KOPT-K1 (cell line): Measurements from ENCODE around the gene LRBA.
"Not testable (repeated sequence)": the region's sequence is repeated elsewhere in the genome, so short reads cannot be mapped to it uniquely, and the experiment has no call there.

Source experiments
- H3K27ac ChIP-seq: fragments of 200-600 bp; sonication (generic); 2 replicates; pipeline ENCODE4 v1.5.1; 2016; ENCODE audit warnings: antibody characterized with exemption, mild to moderate bottlenecking, low read depth, low read length; ENCODE audit not compliant: poor library complexity, severe bottlenecking
- H3K36me3 ChIP-seq: fragments of 200-600 bp; sonication (generic); 2 replicates; pipeline ENCODE4 v1.5.1; 2017; ENCODE audit warnings: antibody characterized with exemption, mild to moderate bottlenecking, low read length, moderate library complexity; ENCODE audit not compliant: insufficient read depth
- H3K9me3 ChIP-seq: fragments of 200-600 bp; sonication (generic); 2 replicates; pipeline ENCODE4 v1.5.1; 2017; ENCODE audit warnings: antibody characterized with exemption, low read length, mild to moderate bottlenecking; ENCODE audit not compliant: insufficient read depth, poor library complexity, severe bottlenecking

The LRBA gene

DNA sequence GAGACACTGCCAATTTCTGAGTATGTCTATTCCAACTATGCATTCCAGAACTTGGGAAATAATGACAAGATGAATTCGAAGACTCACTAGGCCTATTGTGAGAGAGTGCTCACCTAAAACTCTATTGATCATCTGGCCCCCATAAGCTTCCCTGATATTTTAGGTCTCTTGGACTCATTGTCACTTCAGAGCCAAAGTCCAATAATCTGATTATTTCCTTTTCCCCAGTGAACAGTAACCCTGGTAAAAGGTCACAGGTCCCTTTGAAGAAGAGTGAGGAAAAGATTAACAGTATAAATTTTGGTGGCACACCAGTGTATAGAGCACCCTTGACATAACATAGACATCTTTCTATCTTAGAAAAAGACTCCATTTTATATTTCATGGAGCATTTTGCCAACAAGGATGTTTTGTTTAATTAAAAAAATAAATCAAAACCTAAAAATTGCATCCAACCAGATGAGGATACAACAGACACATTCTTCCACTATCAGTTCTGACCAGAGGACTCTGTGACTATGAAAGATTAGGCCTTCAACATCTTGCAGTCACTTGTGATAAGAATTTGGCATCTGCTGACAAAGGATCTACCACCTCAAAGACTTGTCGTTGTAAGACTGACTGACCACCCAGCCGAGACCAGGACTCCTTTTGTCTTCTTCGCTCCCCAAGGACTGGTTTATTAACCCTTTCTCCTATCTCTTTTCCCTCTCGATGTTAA, 241.2 kb downstream of the LRBA start:
- H3K27ac ChIP-seq, result no peak overlapping the region
- H3K9me3 ChIP-seq, result no peaks in the 10 kb centered on the region
- H3K36me3 ChIP-seq, result no peaks in the 10 kb centered on the region

DNA sequence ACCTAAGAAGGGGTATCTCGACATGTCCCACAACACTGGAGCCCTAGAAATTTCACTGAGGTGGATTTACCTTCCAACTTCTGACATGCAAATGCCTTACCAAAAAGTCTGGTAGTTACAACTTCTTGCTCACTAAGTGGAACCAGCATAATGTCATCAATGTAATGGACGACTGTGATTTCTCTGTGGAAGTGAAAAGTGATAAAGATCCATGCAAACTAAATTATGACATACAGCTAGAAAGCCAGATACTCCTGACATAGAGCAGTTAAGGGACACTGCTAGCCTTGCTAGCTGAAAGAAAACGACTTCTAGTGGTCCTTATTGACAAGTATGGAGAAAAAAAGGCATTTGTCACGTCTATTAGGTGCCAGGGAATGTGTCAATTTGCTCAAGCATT, 242.1 kb downstream of the LRBA start:
- Histone ChIP-seq H3K27ac (no peak overlapping the region), H3K9me3 (no peaks in the 10 kb centered on the region)

DNA sequence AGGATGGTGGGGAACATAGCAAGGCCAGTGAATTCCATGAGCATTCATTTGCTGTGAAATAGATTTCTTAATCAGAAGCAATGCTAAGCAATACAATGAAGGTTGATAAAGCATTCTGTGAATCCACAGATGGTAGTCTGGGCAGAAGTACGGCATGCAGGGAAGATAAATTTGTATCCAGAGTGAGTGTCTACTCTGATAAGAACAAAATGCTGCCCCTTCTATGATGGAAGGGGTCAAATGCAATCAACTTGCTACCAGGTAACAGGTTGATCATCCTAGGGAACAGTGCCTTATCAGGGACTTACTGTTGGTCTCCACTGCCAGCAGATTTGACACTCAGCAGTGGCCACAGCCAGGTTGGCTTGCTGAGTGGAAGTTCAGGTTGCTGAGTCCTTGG, 243.7 kb downstream of the LRBA start:
- no peaks in the 10 kb centered on the region for H3K36me3 ChIP-seq
- H3K27ac ChIP-seq, result no peak overlapping the region
- no peaks in the 10 kb centered on the region for H3K9me3 ChIP-seq

More for the DNA sequence above, 242.1 kb downstream of the LRBA start:
- H3K36me3 ChIP-seq, result no peaks in the 10 kb centered on the region

DNA sequence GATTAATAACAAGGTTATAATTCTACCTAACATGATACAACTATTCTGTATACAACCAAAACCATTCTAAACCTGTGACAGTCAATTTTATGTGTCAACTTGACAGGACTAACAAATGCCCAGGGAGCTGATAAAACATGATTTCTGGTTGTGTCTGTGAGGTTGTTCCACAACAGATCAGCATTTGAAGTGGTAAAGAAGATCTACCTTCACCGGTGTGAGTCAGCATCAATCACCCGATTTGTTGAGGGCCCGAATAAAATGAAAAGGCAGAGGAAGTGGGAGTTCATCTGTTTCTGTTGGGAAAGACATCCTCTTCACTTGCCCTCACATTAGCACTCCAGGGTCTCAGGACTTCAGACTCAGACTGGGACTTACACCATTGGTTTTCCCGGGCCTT, 245.2 kb downstream of the LRBA start:
- H3K36me3 ChIP-seq, result no peaks in the 10 kb centered on the region
- no peak overlapping the region for H3K27ac ChIP-seq
- H3K9me3 ChIP-seq, result no peaks in the 10 kb centered on the region

- no peak overlapping the region for H3K27ac ChIP-seq
- H3K36me3 ChIP-seq, result no peaks in the 10 kb centered on the region
- no peaks in the 10 kb centered on the region for H3K9me3 ChIP-seq
These were observed 245.8 kb downstream of the LRBA start for GRCh38 chr4:150769248-150769647.

- Histone ChIP-seq H3K9me3 (no peaks in the 10 kb centered on the region), H3K27ac (no peak overlapping the region), H3K36me3 (no peaks in the 10 kb centered on the region)
These were observed 246.6 kb downstream of the LRBA start for GRCh38 chr4:150768497-150768896.

GRCh38 chr4:150765216-150765615, 249.9 kb downstream of the LRBA start:
- Histone ChIP-seq H3K36me3 (no peaks in the 10 kb centered on the region), H3K27ac (no peak overlapping the region), H3K9me3 (no peaks in the 10 kb centered on the region)

DNA sequence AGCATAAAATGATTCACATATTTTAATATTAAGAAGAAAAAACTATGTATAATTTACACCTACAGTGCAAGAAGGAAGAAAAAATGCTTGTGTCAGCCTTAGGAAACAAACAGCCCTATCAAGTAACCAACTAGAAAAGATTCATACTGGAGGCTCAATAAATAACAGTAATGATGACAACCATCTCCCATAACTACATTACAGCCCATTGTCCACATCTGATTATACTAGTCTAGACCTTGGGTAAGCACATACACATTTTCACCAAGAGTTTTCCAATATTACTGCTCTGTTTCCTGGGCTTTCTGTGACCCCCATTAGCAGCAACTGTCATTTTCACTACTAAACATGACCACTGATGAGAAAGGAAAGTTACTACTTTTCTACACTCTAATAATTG, 263.4 kb downstream of the LRBA start:
- Histone ChIP-seq H3K27ac (no peak overlapping the region), H3K36me3 (no peaks in the 10 kb centered on the region), H3K9me3 (no peaks in the 10 kb centered on the region)

- no peak overlapping the region for H3K27ac ChIP-seq
- H3K36me3 ChIP-seq, result no peaks in the 10 kb centered on the region
- H3K9me3 ChIP-seq, result no peaks in the 10 kb centered on the region
These were observed 264.3 kb downstream of the LRBA start for GRCh38 chr4:150750824-150751223.

DNA sequence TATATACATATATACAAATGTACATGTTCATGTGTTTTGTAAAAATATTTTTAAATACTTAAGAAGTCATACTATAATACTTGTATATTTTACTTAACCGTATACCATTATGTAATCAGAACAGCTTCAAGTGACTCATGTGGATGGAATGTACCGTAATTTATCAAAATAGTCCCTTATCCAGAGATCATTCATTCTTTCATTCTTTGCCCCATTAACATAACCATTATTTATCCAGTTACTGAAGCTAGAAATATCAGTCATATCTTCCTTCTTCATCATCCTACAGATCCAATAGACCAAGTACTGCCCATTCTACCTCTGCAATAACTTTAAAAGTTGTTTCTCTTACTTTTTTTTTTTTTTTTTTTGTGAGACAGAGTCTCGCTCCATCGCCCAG, 268.9 kb downstream of the LRBA start:
- Histone ChIP-seq H3K9me3 (no peaks in the 10 kb centered on the region), H3K27ac (no peak overlapping the region), H3K36me3 (no peaks in the 10 kb centered on the region)

DNA sequence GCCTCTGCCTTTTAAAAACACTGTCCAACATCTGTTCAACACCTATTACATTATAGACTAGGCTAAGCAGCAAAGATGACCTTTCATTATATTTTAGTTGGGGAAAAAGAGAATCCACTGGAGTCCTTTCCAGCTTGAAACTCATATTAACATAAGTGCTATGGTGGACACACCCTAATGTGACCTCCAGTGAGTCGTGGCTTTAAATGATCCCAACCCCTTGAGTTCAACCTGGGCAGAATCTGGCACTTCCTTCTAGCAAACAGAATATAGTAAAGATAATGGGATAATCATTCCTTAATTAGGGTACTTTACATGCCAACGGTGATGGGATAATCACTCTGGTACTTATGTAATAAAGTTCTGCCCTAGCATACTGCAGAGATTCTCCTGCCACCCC, 270.5 kb downstream of the LRBA start:
- H3K36me3 ChIP-seq, result no peaks in the 10 kb centered on the region
- peaks cover 8% of the 10 kb centered on the region for H3K9me3 ChIP-seq
- H3K27ac ChIP-seq, result no peak overlapping the region

- no peaks in the 10 kb centered on the region for H3K36me3 ChIP-seq
- no peak overlapping the region for H3K27ac ChIP-seq
- peaks cover 8% of the 10 kb centered on the region for H3K9me3 ChIP-seq
These were observed 271.3 kb downstream of the LRBA start for GRCh38 chr4:150743564-150744342.

GRCh38 chr4:150742930-150743329, 272.2 kb downstream of the LRBA start:
- not testable (repeated sequence) for H3K27ac ChIP-seq, H3K9me3 ChIP-seq, H3K36me3 ChIP-seq

DNA sequence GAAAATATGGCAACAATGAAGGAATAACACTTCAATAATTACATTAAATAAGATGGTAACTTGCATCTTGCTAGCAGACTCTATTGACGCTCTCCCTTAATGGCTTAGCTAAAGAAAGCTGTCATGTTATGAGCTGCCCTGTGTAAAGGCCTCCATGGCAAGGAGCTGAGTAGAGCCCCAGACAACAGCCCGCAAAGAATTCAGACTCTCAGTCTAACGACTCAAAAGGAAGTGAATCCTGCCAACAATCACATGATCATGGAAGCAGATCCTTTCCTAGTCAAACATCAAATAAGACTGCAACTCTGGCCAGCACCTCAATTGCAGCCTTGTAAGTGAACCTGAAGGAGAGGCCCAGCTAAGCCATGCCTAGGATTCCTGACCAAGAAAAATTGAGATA, 275.5 kb downstream of the LRBA start:
- H3K9me3 ChIP-seq, result peaks cover 8% of the 10 kb centered on the region
- H3K27ac ChIP-seq, result no peak overlapping the region
- H3K36me3 ChIP-seq, result no peaks in the 10 kb centered on the region

- Histone ChIP-seq H3K27ac (no peak overlapping the region), H3K9me3 (peaks cover 11% of the 10 kb centered on the region), H3K36me3 (peaks cover 23% of the 10 kb centered on the region)
These were observed 289.0 kb downstream of the LRBA start for GRCh38 chr4:150725957-150726523.
